ENCODE measurements around the gene PI4K2A.
A peak's percentile ranks its signal among the peaks of the same experiment; 100 is the strongest.
"Not testable (repeated sequence)": the region's sequence is repeated elsewhere in the genome, so short reads cannot be mapped to it uniquely, and the experiment has no call there.

The PI4K2A gene

GRCh38 chr10:97687785-97688781 is 47.6 kb downstream of the PI4K2A start:
- Histone ChIP-seq H3K27ac (ENCODE audit: low read depth, low read length) (peak overlapping the region; percentile 65), H3K27me3 (ENCODE audit: control insufficient read depth, insufficient read depth, low read length) (peaks cover 9% of the 10 kb centered on the region; the same call in 1 of the 2 replicates), H3K4me1 (ENCODE audit: control insufficient read depth, insufficient read depth, low read length) (peaks cover 20% of the 10 kb centered on the region), H3K36me3 (ENCODE audit: control insufficient read depth, insufficient read depth, low read length) (no peaks in the 10 kb centered on the region), H3K9me3 (ENCODE audit: control insufficient read depth, insufficient read depth, low read length) (no peaks in the 10 kb centered on the region), H3K9ac (ENCODE audit: low read depth, low read length) (peak overlapping the region; percentile 61), H3K4me3 (ENCODE audit: low read depth, low read length) (peak overlapping the region; percentile 58)

- Histone ChIP-seq H3K36me3 (ENCODE audit: control insufficient read depth, insufficient read depth, low read length) (no peaks in the 10 kb centered on the region), H3K9me3 (ENCODE audit: control insufficient read depth, insufficient read depth, low read length) (no peaks in the 10 kb centered on the region), H3K4me3 (ENCODE audit: low read depth, low read length) (no peak overlapping the region), H3K27me3 (ENCODE audit: control insufficient read depth, insufficient read depth, low read length) (peaks cover 9% of the 10 kb centered on the region; the same call in 1 of the 2 replicates), H3K27ac (ENCODE audit: low read depth, low read length) (no peak overlapping the region), H3K9ac (ENCODE audit: low read depth, low read length) (no peak overlapping the region), H3K4me1 (ENCODE audit: control insufficient read depth, insufficient read depth, low read length) (peaks cover 13% of the 10 kb centered on the region)
Observed at GRCh38 chr10:97689559-97690020, 49.1 kb downstream of the PI4K2A start.

- Histone ChIP-seq H3K4me3 (ENCODE audit: low read depth, low read length) (no peak overlapping the region), H3K27me3 (ENCODE audit: control insufficient read depth, insufficient read depth, low read length) (peaks cover 9% of the 10 kb centered on the region; the same call in 1 of the 2 replicates), H3K36me3 (ENCODE audit: control insufficient read depth, insufficient read depth, low read length) (no peaks in the 10 kb centered on the region), H3K27ac (ENCODE audit: low read depth, low read length) (no peak overlapping the region), H3K9me3 (ENCODE audit: control insufficient read depth, insufficient read depth, low read length) (no peaks in the 10 kb centered on the region), H3K4me1 (ENCODE audit: control insufficient read depth, insufficient read depth, low read length) (peaks cover 13% of the 10 kb centered on the region), H3K9ac (ENCODE audit: low read depth, low read length) (no peak overlapping the region)
Observed at GRCh38 chr10:97690133-97690532, 49.7 kb downstream of the PI4K2A start.

- H3K27me3 ChIP-seq (ENCODE audit: control insufficient read depth, insufficient read depth, low read length); H3K9ac ChIP-seq (ENCODE audit: low read depth, low read length); H3K4me3 ChIP-seq (ENCODE audit: low read depth, low read length); H3K9me3 ChIP-seq (ENCODE audit: control insufficient read depth, insufficient read depth, low read length); H3K4me1 ChIP-seq (ENCODE audit: control insufficient read depth, insufficient read depth, low read length); H3K36me3 ChIP-seq (ENCODE audit: control insufficient read depth, insufficient read depth, low read length); H3K27ac ChIP-seq (ENCODE audit: low read depth, low read length): not testable (repeated sequence)
Observed at GRCh38 chr10:97698072-97698655, 57.7 kb downstream of the PI4K2A start.

GRCh38 chr10:97701438-97702069 is 61.1 kb downstream of the PI4K2A start:
- Histone ChIP-seq H3K27ac (ENCODE audit: low read depth, low read length) (no peak overlapping the region), H3K9ac (ENCODE audit: low read depth, low read length) (no peak overlapping the region), H3K4me1 (ENCODE audit: control insufficient read depth, insufficient read depth, low read length) (peaks cover 4% of the 10 kb centered on the region; the same call in 1 of the 2 replicates), H3K4me3 (ENCODE audit: low read depth, low read length) (no peak overlapping the region), H3K9me3 (ENCODE audit: control insufficient read depth, insufficient read depth, low read length) (no peaks in the 10 kb centered on the region), H3K27me3 (ENCODE audit: control insufficient read depth, insufficient read depth, low read length) (no peaks in the 10 kb centered on the region), H3K36me3 (ENCODE audit: control insufficient read depth, insufficient read depth, low read length) (no peaks in the 10 kb centered on the region)

GRCh38 chr10:97703398-97704067 is 63.1 kb downstream of the PI4K2A start:
- Histone ChIP-seq H3K27ac (ENCODE audit: low read depth, low read length) (no peak overlapping the region), H3K4me3 (ENCODE audit: low read depth, low read length) (no peak overlapping the region), H3K9me3 (ENCODE audit: control insufficient read depth, insufficient read depth, low read length) (no peaks in the 10 kb centered on the region), H3K4me1 (ENCODE audit: control insufficient read depth, insufficient read depth, low read length) (peaks cover 4% of the 10 kb centered on the region; the same call in 1 of the 2 replicates), H3K27me3 (ENCODE audit: control insufficient read depth, insufficient read depth, low read length) (no peaks in the 10 kb centered on the region), H3K9ac (ENCODE audit: low read depth, low read length) (no peak overlapping the region), H3K36me3 (ENCODE audit: control insufficient read depth, insufficient read depth, low read length) (no peaks in the 10 kb centered on the region)

GRCh38 chr10:97704341-97704740 is 63.9 kb downstream of the PI4K2A start:
- no peaks in the 10 kb centered on the region for H3K9me3 ChIP-seq (ENCODE audit: control insufficient read depth, insufficient read depth, low read length)
- H3K27ac ChIP-seq (ENCODE audit: low read depth, low read length), result no peak overlapping the region
- H3K9ac ChIP-seq (ENCODE audit: low read depth, low read length), result no peak overlapping the region
- no peak overlapping the region for H3K4me3 ChIP-seq (ENCODE audit: low read depth, low read length)
- H3K27me3 ChIP-seq (ENCODE audit: control insufficient read depth, insufficient read depth, low read length), result no peaks in the 10 kb centered on the region
- peaks cover 9% of the 10 kb centered on the region; the same call in 1 of the 2 replicates for H3K4me1 ChIP-seq (ENCODE audit: control insufficient read depth, insufficient read depth, low read length)
- no peaks in the 10 kb centered on the region for H3K36me3 ChIP-seq (ENCODE audit: control insufficient read depth, insufficient read depth, low read length)

GRCh38 chr10:97705006-97705670 is 64.7 kb downstream of the PI4K2A start:
- no peak overlapping the region for H3K9ac ChIP-seq (ENCODE audit: low read depth, low read length)
- no peaks in the 10 kb centered on the region for H3K9me3 ChIP-seq (ENCODE audit: control insufficient read depth, insufficient read depth, low read length)
- H3K27ac ChIP-seq (ENCODE audit: low read depth, low read length), result no peak overlapping the region
- no peaks in the 10 kb centered on the region for H3K36me3 ChIP-seq (ENCODE audit: control insufficient read depth, insufficient read depth, low read length)
- no peak overlapping the region for H3K4me3 ChIP-seq (ENCODE audit: low read depth, low read length)
- H3K27me3 ChIP-seq (ENCODE audit: control insufficient read depth, insufficient read depth, low read length), result no peaks in the 10 kb centered on the region
- peaks cover 9% of the 10 kb centered on the region; the same call in 1 of the 2 replicates for H3K4me1 ChIP-seq (ENCODE audit: control insufficient read depth, insufficient read depth, low read length)

- 0 out of 2 replicates have a peak, but pooled peaks cover 5% of the 10 kb centered on the region for H3K4me1 ChIP-seq (ENCODE audit: control insufficient read depth, insufficient read depth, low read length)
- no peaks in the 10 kb centered on the region for H3K36me3 ChIP-seq (ENCODE audit: control insufficient read depth, insufficient read depth, low read length)
- no peaks in the 10 kb centered on the region for H3K9me3 ChIP-seq (ENCODE audit: control insufficient read depth, insufficient read depth, low read length)
- no peak overlapping the region for H3K4me3 ChIP-seq (ENCODE audit: low read depth, low read length)
- H3K27ac ChIP-seq (ENCODE audit: low read depth, low read length), result no peak overlapping the region
- H3K27me3 ChIP-seq (ENCODE audit: control insufficient read depth, insufficient read depth, low read length), result peaks cover 4% of the 10 kb centered on the region; the same call in 1 of the 2 replicates
- H3K9ac ChIP-seq (ENCODE audit: low read depth, low read length), result no peak overlapping the region
Observed at GRCh38 chr10:97707134-97707861, 66.8 kb downstream of the PI4K2A start.
